MM.1S (cell line): ENCODE results near the gene MYO16.

ENCODE experiments used
- DNase-seq: peaks from one replicate; pipeline ENCODE4 v3.0.0-alpha.2; 2015
- H2AFZ ChIP-seq: fragments of 300-600 bp; sonication (generic); 2 replicates; pipeline ENCODE4 v1.6.0; 2016; ENCODE audit warnings: antibody characterized with exemption, low read length
- H3F3A ChIP-seq: fragments of 300-600 bp; sonication (generic); 2 replicates; pipeline ENCODE4 v1.6.1; 2016; ENCODE audit warnings: mild to moderate bottlenecking, antibody characterized with exemption, low read length, moderate library complexity, mixed read lengths; ENCODE audit not compliant: insufficient read depth
- H3K27ac ChIP-seq: fragments of 300-600 bp; sonication (generic); 2 replicates; pipeline ENCODE4 v1.5.1; 2016; ENCODE audit warnings: mild to moderate bottlenecking, low read length
- H3K27me3 ChIP-seq: fragments of 300-600 bp; sonication (generic); replicated peaks from 2 replicates; pipeline ENCODE4 v1.6.0; 2016; ENCODE audit warnings: low read length; ENCODE audit not compliant: insufficient read depth
- H3K36me3 ChIP-seq: fragments of 300-600 bp; sonication (generic); replicated peaks from 2 replicates; pipeline ENCODE4 v1.6.1; 2016; ENCODE audit warnings: mild to moderate bottlenecking, low read length, mixed read lengths; ENCODE audit not compliant: insufficient read depth
- H3K4me1 ChIP-seq: fragments of 300-600 bp; sonication (generic); 2 replicates; pipeline ENCODE4 v1.6.1; 2016; ENCODE audit warnings: low read length, mixed read lengths
- H3K4me2 ChIP-seq: fragments of 300-600 bp; sonication (generic); 2 replicates; pipeline ENCODE4 v1.6.0; 2016; ENCODE audit warnings: low read depth, low read length
- H3K4me3 ChIP-seq: fragments of 300-600 bp; sonication (generic); 2 replicates; pipeline ENCODE4 v1.5.1; 2016; ENCODE audit warnings: low read length, mixed read lengths
- H3K79me2 ChIP-seq: fragments of 300-600 bp; sonication (generic); 2 replicates; pipeline ENCODE4 v1.6.1; 2016; ENCODE audit warnings: mixed run types, low read length, mixed read lengths
- H3K9ac ChIP-seq: fragments of 300-600 bp; sonication (generic); 2 replicates; pipeline ENCODE4 v1.6.1; 2016; ENCODE audit warnings: low read length, mixed read lengths
- H3K9me2 ChIP-seq: fragments of 300-600 bp; sonication (generic); replicated peaks from 2 replicates; pipeline ENCODE4 v1.6.1; 2016; ENCODE audit warnings: mild to moderate bottlenecking, low read length, mixed read lengths; ENCODE audit not compliant: insufficient read depth
- H3K9me3 ChIP-seq: fragments of 300-600 bp; sonication (generic); replicated peaks from 2 replicates; pipeline ENCODE4 v1.6.1; 2016; ENCODE audit warnings: mild to moderate bottlenecking, low read length, mixed read lengths; ENCODE audit not compliant: insufficient read depth
- H4K20me1 ChIP-seq: fragments of 300-600 bp; sonication (generic); 2 replicates; pipeline ENCODE4 v1.6.1; 2016; ENCODE audit warnings: mild to moderate bottlenecking, low read length, moderate library complexity, mixed read lengths; ENCODE audit not compliant: insufficient read depth
- CTCF ChIP-seq: fragments of 300-600 bp; sonication (generic); IDR thresholded peaks from 2 replicates; pipeline ENCODE4 v1.5.1; 2016; ENCODE audit warnings: antibody characterized with exemption, low read length, mixed read lengths
- EZH2 ChIP-seq: fragments of 300-600 bp; sonication (generic); optimal IDR thresholded peaks from 2 replicates; pipeline ENCODE3; 2017; ENCODE audit warnings: low read depth, mild to moderate bottlenecking, antibody characterized with exemption, low read length, mixed read lengths
- EZH2phosphoT487 ChIP-seq: fragments of 300-600 bp; sonication (generic); IDR thresholded peaks from 2 replicates; pipeline ENCODE4 v1.6.1; 2018; ENCODE audit warnings: antibody characterized with exemption, low read length

Gene MYO16

GRCh38 chr13:109251956-109252355 lies 622.5 kb downstream of the MYO16 start:
- TF ChIP-seq EZH2phosphoT487 (no peak), CTCF (no peak), EZH2 (no peak)
- H3F3A ChIP-seq, result peaks cover 9% of the 10 kb centered on the region; the same call in 1 of the 2 replicates
- H3K27ac ChIP-seq, result no peak overlapping the region
- no peaks in the 10 kb centered on the region for H3K36me3 ChIP-seq
- no peak for DNase-seq
- no peaks in the 10 kb centered on the region for H3K9me2 ChIP-seq
- H2AFZ ChIP-seq, result no peak overlapping the region
- no peak overlapping the region for H3K4me3 ChIP-seq
- H3K4me2 ChIP-seq, result no peak overlapping the region
- H3K9ac ChIP-seq, result no peak overlapping the region
- H3K4me1 ChIP-seq, result peaks cover 10% of the 10 kb centered on the region; the same call in 1 of the 2 replicates
- H3K79me2 ChIP-seq, result no peaks in the 10 kb centered on the region
- no peaks in the 10 kb centered on the region for H3K9me3 ChIP-seq
- H3K27me3 ChIP-seq, result no peaks in the 10 kb centered on the region
- no peaks in the 10 kb centered on the region for H4K20me1 ChIP-seq

- no peak for TF ChIP-seq EZH2phosphoT487
- no peak for TF ChIP-seq CTCF
- no peak for TF ChIP-seq EZH2
- Histone ChIP-seq H3K9ac (no peak overlapping the region), H3K4me2 (no peak overlapping the region), H3K36me3 (no peaks in the 10 kb centered on the region), H3K27me3 (no peaks in the 10 kb centered on the region), H3F3A (peaks cover 9% of the 10 kb centered on the region; the same call in 1 of the 2 replicates), H2AFZ (no peak overlapping the region), H3K27ac (no peak overlapping the region), H3K4me3 (no peak overlapping the region), H3K9me2 (no peaks in the 10 kb centered on the region), H4K20me1 (no peaks in the 10 kb centered on the region), H3K79me2 (no peaks in the 10 kb centered on the region), H3K4me1 (peaks cover 10% of the 10 kb centered on the region; the same call in 1 of the 2 replicates), H3K9me3 (no peaks in the 10 kb centered on the region)
- no peak for DNase-seq
Observed at GRCh38 chr13:109253316-109253715, 623.9 kb downstream of the MYO16 start.

- H2AFZ ChIP-seq, result no peak overlapping the region
- no peaks in the 10 kb centered on the region for H3K9me3 ChIP-seq
- no peaks in the 10 kb centered on the region for H3K36me3 ChIP-seq
- peak overlapping the region; percentile 41; the same call in 1 of the 2 replicates for H3K27ac ChIP-seq
- H3K79me2 ChIP-seq, result no peaks in the 10 kb centered on the region
- TF ChIP-seq EZH2phosphoT487, result no peak
- TF ChIP-seq CTCF, result no peak
- no peak for TF ChIP-seq EZH2
- H3K4me2 ChIP-seq, result 0 out of 2 replicates have a peak overlapping the region, but pooled peaks have one; percentile 68
- H4K20me1 ChIP-seq, result no peaks in the 10 kb centered on the region
- H3K4me1 ChIP-seq, result peaks cover 10% of the 10 kb centered on the region; the same call in 1 of the 2 replicates
- no peak overlapping the region for H3K4me3 ChIP-seq
- no peaks in the 10 kb centered on the region for H3K27me3 ChIP-seq
- no peak for DNase-seq
- no peaks in the 10 kb centered on the region for H3K9me2 ChIP-seq
- no peak overlapping the region for H3K9ac ChIP-seq
- H3F3A ChIP-seq, result peaks cover 9% of the 10 kb centered on the region; the same call in 1 of the 2 replicates
Observed at GRCh38 chr13:109254274-109254673, 624.9 kb downstream of the MYO16 start.
